Natural killer cell (primary cell): ENCODE results near the gene DEFB113. TPM values are rescaled to one million over a fixed set of nuclear protein-coding genes. Genes with fewer than 3 reads are reported as not detected.

ENCODE experiments used
- ATAC-seq, 3 donors: fragments of 150-1000 bp in 2 of 3; fragments of 200-7000 bp in 1 of 3; cut with Tn5 transposase; 1 replicate in 1 of 3; 2 replicates in 2 of 3; pipeline ENCODE4 v1.10.0; 2021; ENCODE audit warnings: mild to moderate bottlenecking in 2 of 3, moderate library complexity in 2 of 3
- DNase-seq, 2 donors: peaks; one replicate each; pipeline versions ENCODE4 v3.0.0 to v3.0.0-alpha.2; 2013 to 2021; ENCODE audit warnings: mixed read lengths in 1 of 2
- H3K27ac ChIP-seq: one replicate; pipeline ENCODE4 v1.5.1; 2013; ENCODE audit warnings: mild to moderate bottlenecking, low read length
- H3K27me3 ChIP-seq: one replicate; pipeline ENCODE4 v1.6.1; 2013; ENCODE audit warnings: low read length; ENCODE audit not compliant: control insufficient read depth, insufficient read depth
- H3K36me3 ChIP-seq: one replicate; pipeline ENCODE4 v1.6.1; 2013; ENCODE audit warnings: low read length; ENCODE audit not compliant: control insufficient read depth, insufficient read depth
- H3K4me1 ChIP-seq: one replicate; pipeline ENCODE4 v1.6.1; 2013; ENCODE audit warnings: low read length; ENCODE audit not compliant: control insufficient read depth, insufficient read depth
- H3K4me3 ChIP-seq: one replicate; pipeline ENCODE4 v1.5.1; 2013; ENCODE audit warnings: low read length
- H3K9me3 ChIP-seq: one replicate; pipeline ENCODE4 v1.6.1; 2013; ENCODE audit warnings: low read length; ENCODE audit not compliant: control insufficient read depth, insufficient read depth
- H3K27ac Mint-ChIP-seq, 2 donors: one replicate each; pipeline ENCODE4 v1.8.0; 2022; ENCODE audit warnings: mild to moderate bottlenecking in 2 of 2, mixed read lengths in 2 of 2, moderate library complexity in 1 of 2
- H3K27me3 Mint-ChIP-seq, 2 donors: one replicate each; pipeline ENCODE4 v1.8.0; 2022; ENCODE audit warnings: low read depth in 2 of 2, mixed read lengths in 2 of 2
- H3K36me3 Mint-ChIP-seq: one replicate; pipeline ENCODE4 v1.8.0; 2022; ENCODE audit warnings: mixed read lengths
- H3K4me1 Mint-ChIP-seq, 2 donors: one replicate each; pipeline ENCODE4 v1.8.0; 2022; ENCODE audit warnings: mixed read lengths in 2 of 2
- H3K4me3 Mint-ChIP-seq: one replicate; pipeline ENCODE4 v1.8.0; 2022; ENCODE audit warnings: mild to moderate bottlenecking, moderate library complexity, mixed read lengths
- H3K9me3 Mint-ChIP-seq, 2 donors: one replicate each; pipeline ENCODE4 v1.8.0; 2022; ENCODE audit warnings: mixed read lengths in 2 of 2
- WGBS: methylation state at CpG from one replicate; pipeline ENCODE4 v1.1.7; 2013; ENCODE audit warnings: missing lambda C conversion rate; ENCODE audit not compliant: insufficient coverage; 5-methylcytosine and 5-hydroxymethylcytosine counted together
- intact Hi-C: fragments of 100-400 bp; cut with micrococcal nuclease; formaldehyde crosslinking; loops from one replicate; pipeline ENCODE4 v1.14.2; 2022
- total RNA-seq, 4 donors: library from RNA; stranded (reverse); fragments of 120-200 nt in 1 of 4; gene quantifications; one replicate each; pipeline versions ENCODE4 v1.2.3 to v1.2.4, GENCODE V29; 2013 to 2022
- TF ChIP-seq, protein P1 (sequence below): fragments of 200-600 bp; IDR thresholded peaks from one replicate; pipeline ENCODE4 v1.8.0; 2022; ENCODE audit warnings: antibody characterized with exemption

DEFB113 gene, protein sequence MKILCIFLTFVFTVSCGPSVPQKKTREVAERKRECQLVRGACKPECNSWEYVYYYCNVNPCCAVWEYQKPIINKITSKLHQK
- not detected for total RNA-seq
- total RNA-seq (2013) = not detected

DNA sequence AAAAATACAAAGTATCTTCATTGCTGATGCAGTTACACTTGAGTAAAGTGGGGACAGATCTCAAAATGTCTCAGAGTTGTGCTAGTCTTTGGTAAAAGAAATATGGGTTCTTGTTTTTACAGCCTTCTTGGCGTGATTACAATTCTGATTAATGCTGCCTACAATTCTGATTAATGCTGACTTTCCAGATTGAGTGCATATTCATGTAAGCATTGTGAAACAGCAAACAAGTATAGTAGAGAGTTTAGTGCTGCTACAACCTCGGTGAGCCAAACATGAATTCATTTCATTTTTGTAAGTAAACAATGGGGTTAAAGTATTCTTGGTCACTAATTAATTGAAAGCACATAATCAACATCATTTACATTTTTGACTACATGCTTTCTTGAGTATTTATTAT, at the start of gene DEFB113:
TSS of gene DEFB113 (minus strand) at position 21 of the 400 bp plus-strand sequence. CDS start at position 21, 0 bp downstream.
- no peaks in the 10 kb centered on the region for H3K36me3 ChIP-seq
- no peaks in the 10 kb centered on the region for H3K27me3 ChIP-seq
- H3K27ac Mint-ChIP-seq = no peak within 1 kb of the TSS
- H3K36me3 Mint-ChIP-seq = no peaks in the 10 kb centered on the region
- H3K27ac ChIP-seq = no peak within 1 kb of the TSS
- H3K4me3 Mint-ChIP-seq = no peak within 1 kb of the TSS
- intact Hi-C loops = no loop called here
- H3K27me3 Mint-ChIP-seq = no peaks in the 10 kb centered on the region
- no peaks in the 10 kb centered on the region for H3K4me1 Mint-ChIP-seq
- H3K4me3 ChIP-seq = no peak within 1 kb of the TSS
- no peak for ATAC-seq
- no peak for DNase-seq
- H3K9me3 Mint-ChIP-seq = peaks cover 2 to 8% of the 10 kb centered on the region in 2 donors
- TF ChIP-seq, protein P1, sequence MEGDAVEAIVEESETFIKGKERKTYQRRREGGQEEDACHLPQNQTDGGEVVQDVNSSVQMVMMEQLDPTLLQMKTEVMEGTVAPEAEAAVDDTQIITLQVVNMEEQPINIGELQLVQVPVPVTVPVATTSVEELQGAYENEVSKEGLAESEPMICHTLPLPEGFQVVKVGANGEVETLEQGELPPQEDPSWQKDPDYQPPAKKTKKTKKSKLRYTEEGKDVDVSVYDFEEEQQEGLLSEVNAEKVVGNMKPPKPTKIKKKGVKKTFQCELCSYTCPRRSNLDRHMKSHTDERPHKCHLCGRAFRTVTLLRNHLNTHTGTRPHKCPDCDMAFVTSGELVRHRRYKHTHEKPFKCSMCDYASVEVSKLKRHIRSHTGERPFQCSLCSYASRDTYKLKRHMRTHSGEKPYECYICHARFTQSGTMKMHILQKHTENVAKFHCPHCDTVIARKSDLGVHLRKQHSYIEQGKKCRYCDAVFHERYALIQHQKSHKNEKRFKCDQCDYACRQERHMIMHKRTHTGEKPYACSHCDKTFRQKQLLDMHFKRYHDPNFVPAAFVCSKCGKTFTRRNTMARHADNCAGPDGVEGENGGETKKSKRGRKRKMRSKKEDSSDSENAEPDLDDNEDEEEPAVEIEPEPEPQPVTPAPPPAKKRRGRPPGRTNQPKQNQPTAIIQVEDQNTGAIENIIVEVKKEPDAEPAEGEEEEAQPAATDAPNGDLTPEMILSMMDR = no peak
- no peaks in the 10 kb centered on the region for H3K9me3 ChIP-seq
- no peaks in the 10 kb centered on the region for H3K4me1 ChIP-seq
- 96% methylated on average over 2 of the region's 2 CpGs for WGBS

DNA sequence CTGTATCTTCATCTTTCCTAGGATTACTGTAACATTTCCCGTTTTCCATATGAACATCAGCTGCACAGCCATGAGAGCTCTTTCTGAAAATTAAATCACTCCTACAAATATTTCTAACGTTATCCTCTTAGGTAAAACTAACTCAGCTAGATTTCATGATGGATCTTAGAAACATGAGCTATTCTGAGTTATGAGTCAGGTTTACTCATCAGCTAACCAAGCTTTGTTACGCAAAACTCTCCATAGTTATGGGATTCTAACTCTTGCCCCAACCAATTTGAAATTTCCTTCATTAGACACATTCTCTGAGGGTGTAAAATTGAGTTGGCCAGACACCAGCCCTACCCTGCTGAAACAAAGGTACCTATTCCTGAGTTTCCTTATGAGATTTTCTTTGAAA, 38.4 kb upstream of the DEFB113 start:
- no peak for ATAC-seq
- H3K27me3 Mint-ChIP-seq = no peaks in the 10 kb centered on the region
- H3K27ac ChIP-seq = no peak overlapping the region
- WGBS = 94% methylated on average over 1 of the region's 3 CpGs
- no peaks in the 10 kb centered on the region for H3K36me3 Mint-ChIP-seq
- intact Hi-C loops = no loop called here
- TF ChIP-seq, protein P1 = no peak
- H3K4me3 ChIP-seq = no peak overlapping the region
- no peak for DNase-seq
- no peaks in the 10 kb centered on the region for H3K4me1 Mint-ChIP-seq
- H3K4me3 Mint-ChIP-seq = no peak overlapping the region
- no peaks in the 10 kb centered on the region for H3K9me3 ChIP-seq
- H3K9me3 Mint-ChIP-seq = peaks cover 3 to 8% of the 10 kb centered on the region in 2 donors
- H3K36me3 ChIP-seq = no peaks in the 10 kb centered on the region
- no peak overlapping the region for H3K27ac Mint-ChIP-seq
- H3K27me3 ChIP-seq = no peaks in the 10 kb centered on the region
- no peaks in the 10 kb centered on the region for H3K4me1 ChIP-seq

DNA sequence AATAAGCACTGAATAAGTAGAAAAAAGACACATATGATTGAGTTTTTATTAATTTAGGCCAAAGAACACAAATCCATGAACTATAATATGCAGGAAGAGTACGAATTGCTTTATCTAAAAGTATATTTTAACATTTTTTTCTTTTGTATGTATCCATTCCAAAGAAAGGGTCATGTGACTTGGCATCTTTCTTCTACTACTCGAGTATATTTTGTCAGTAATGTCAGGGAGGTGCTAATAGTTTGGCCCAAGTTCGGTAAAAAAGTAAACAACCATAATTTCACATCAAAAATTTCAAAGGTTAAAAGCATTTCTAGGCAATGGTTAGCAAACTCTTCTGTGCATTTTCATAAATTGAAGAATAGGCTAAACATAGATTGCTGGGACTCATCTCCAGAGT, 33.7 kb upstream of the DEFB113 start:
- no peaks in the 10 kb centered on the region for H3K36me3 ChIP-seq
- intact Hi-C loops = no loop called here
- H3K36me3 Mint-ChIP-seq = no peaks in the 10 kb centered on the region
- H3K9me3 Mint-ChIP-seq = peaks cover 3 to 11% of the 10 kb centered on the region in 2 donors
- ATAC-seq (no peak), DNase-seq (no peak)
- H3K9me3 ChIP-seq = no peaks in the 10 kb centered on the region
- no peak overlapping the region for H3K27ac Mint-ChIP-seq
- no peak overlapping the region for H3K4me3 ChIP-seq
- TF ChIP-seq, protein P1 = no peak
- H3K27me3 Mint-ChIP-seq = no peaks in the 10 kb centered on the region
- H3K27me3 ChIP-seq = no peaks in the 10 kb centered on the region
- H3K4me3 Mint-ChIP-seq = no peak overlapping the region
- H3K4me1 ChIP-seq = no peaks in the 10 kb centered on the region
- no peaks in the 10 kb centered on the region for H3K4me1 Mint-ChIP-seq
- no CpG with 5 or more reads among the region's 3 CpGs for WGBS
- no peak overlapping the region for H3K27ac ChIP-seq

DNA sequence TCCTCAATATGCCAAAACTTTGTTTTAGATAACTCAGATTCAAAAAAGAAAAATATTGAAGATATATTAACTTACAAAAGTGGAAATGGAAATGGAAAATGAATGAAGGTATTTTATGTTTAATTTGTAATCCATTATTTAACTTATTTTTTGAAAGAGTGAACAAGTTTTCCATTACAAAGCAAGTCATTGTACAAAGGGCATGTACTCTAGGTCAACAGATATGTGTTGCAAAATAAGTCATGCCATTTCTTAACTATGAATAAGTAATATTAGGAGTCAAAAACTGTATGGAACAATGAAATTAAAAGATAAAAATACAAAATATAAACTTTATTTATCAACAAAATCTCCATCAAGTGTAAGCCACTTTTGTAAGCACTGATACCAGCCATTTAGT, 25.9 kb upstream of the DEFB113 start:
- no peaks in the 10 kb centered on the region for H3K36me3 Mint-ChIP-seq
- Histone ChIP-seq H3K27me3 (no peaks in the 10 kb centered on the region), H3K9me3 (no peaks in the 10 kb centered on the region), H3K4me3 (no peak overlapping the region), H3K4me1 (no peaks in the 10 kb centered on the region), H3K27ac (no peak overlapping the region), H3K36me3 (no peaks in the 10 kb centered on the region)
- ATAC-seq (no peak), DNase-seq (no peak)
- no peak overlapping the region for H3K27ac Mint-ChIP-seq
- no peak overlapping the region for H3K4me3 Mint-ChIP-seq
- TF ChIP-seq, protein P1 = no peak
- H3K27me3 Mint-ChIP-seq = no peaks in the 10 kb centered on the region
- H3K9me3 Mint-ChIP-seq = peaks cover 0 to 19% of the 10 kb centered on the region in 2 donors
- intact Hi-C loops = no loop called here
- H3K4me1 Mint-ChIP-seq = no peaks in the 10 kb centered on the region
